GM12878 (cell line): ENCODE results near the gene GRK6. TPM values are rescaled to one million over a fixed set of nuclear protein-coding genes. Genes with fewer than 3 reads are reported as not detected.

ENCODE experiments used
- BCL11A ChIP-seq: IDR thresholded peaks from 2 replicates; pipeline ENCODE4 v1.6.1; 2011; ENCODE audit warnings: low read depth, low read length
- CBX3 ChIP-seq: fragments of 200-600 bp; sonication (generic); IDR thresholded peaks from 2 replicates; pipeline ENCODE4 v1.6.1; 2016; ENCODE audit warnings: low read depth, borderline replicate concordance
- DPF2 ChIP-seq: fragments of 450-650 bp; IDR thresholded peaks from 2 replicates; pipeline ENCODE4 v1.6.1; 2017; ENCODE audit warnings: mild to moderate bottlenecking
- E4F1 ChIP-seq: fragments of 450-650 bp; IDR thresholded peaks from 2 replicates; pipeline ENCODE4 v1.6.1; 2018; ENCODE audit warnings: borderline replicate concordance, mild to moderate bottlenecking; ENCODE audit not compliant: partially characterized antibody
- IKZF2 ChIP-seq, 2 experiments: fragments of 450-650 bp; IDR thresholded peaks; 2 replicates each; pipeline ENCODE4 v1.6.1; 2017; ENCODE audit warnings: mild to moderate bottlenecking in 2 of 2, moderate library complexity in 2 of 2
- KAT2A ChIP-seq: conservative IDR thresholded peaks from 2 replicates; pipeline ENCODE4 v1.6.1; 2011; ENCODE audit warnings: low read depth, low read length; ENCODE audit not compliant: control insufficient read depth
- MTA3 ChIP-seq: IDR thresholded peaks from 2 replicates; pipeline ENCODE4 v1.6.1; 2012; ENCODE audit warnings: low read length, inconsistent platforms, borderline replicate concordance
- POLR2A ChIP-seq: IDR thresholded peaks from 2 replicates; pipeline ENCODE4 v1.6.1; 2011; ENCODE audit warnings: low read depth, mild to moderate bottlenecking, low read length
- POU2F2 ChIP-seq: IDR thresholded peaks from 3 replicates; pipeline ENCODE4 v1.6.1; 2011; ENCODE audit warnings: low read depth, mild to moderate bottlenecking, low read length, borderline replicate concordance
- REST ChIP-seq: IDR thresholded peaks from 2 replicates; pipeline ENCODE4 v1.6.1; 2012; ENCODE audit warnings: mild to moderate bottlenecking, low read depth, low read length
- SMARCA5 ChIP-seq: fragments of 450-650 bp; IDR thresholded peaks from 2 replicates; pipeline ENCODE4 v1.6.1; 2017; ENCODE audit warnings: mild to moderate bottlenecking
- SREBF1 ChIP-seq: IDR thresholded peaks from 2 replicates; pipeline ENCODE4 v1.6.1; 2012; ENCODE audit warnings: mild to moderate bottlenecking, low read length
- STAT1 ChIP-seq: fragments of 450-650 bp; conservative IDR thresholded peaks from 2 replicates; pipeline ENCODE4 v1.6.1; 2014; ENCODE audit warnings: antibody characterized with exemption, mild to moderate bottlenecking
- ZBTB4 ChIP-seq: fragments of 450-650 bp; formaldehyde crosslinking; IDR thresholded peaks from 2 replicates; pipeline ENCODE4 v1.4.0; 2022; ENCODE audit warnings: mild to moderate bottlenecking, moderate library complexity
- ZNF207 ChIP-seq: fragments of 450-650 bp; IDR thresholded peaks from 2 replicates; pipeline ENCODE4 v1.6.1; 2014; ENCODE audit warnings: antibody characterized with exemption, mild to moderate bottlenecking, borderline replicate concordance
- polyA plus RNA-seq, 11 experiments: library from polyadenylated mRNA; depleted of rRNA in 4 of 11; unstranded in 6 of 11; stranded (reverse) in 5 of 11; fragments of >200 nt; fragmentation: Nextera tagmentation in 4 of 11; fragmentation: Illumina TruSeq in 1 of 11; extraction: Ambion mirVana in 4 of 11; extraction: Trizol in 1 of 11; gene quantifications; 1 replicate in 1 of 11; 2 replicates in 10 of 11; pipeline versions ENCODE4 v1.2.1 to v1.2.3, GENCODE V29; 2011 to 2016; ENCODE audit warnings: inconsistent platforms in 2 of 11, missing spikeins in 2 of 11, low read depth in 1 of 11
- total RNA-seq, 4 experiments: library from RNA; depleted of rRNA in 3 of 4; stranded (reverse); fragments of >200 nt in 3 of 4; fragmentation: Illumina TruSeq in 1 of 4; extraction: Trizol in 1 of 4; gene quantifications; 2 replicates each; pipeline versions ENCODE4 v1.2.1 to v1.2.3, GENCODE V29; 2013 to 2021
- TF ChIP-seq, protein P1 (sequence below): IDR thresholded peaks from 2 replicates; pipeline ENCODE4 v1.6.1; 2011; ENCODE audit warnings: low read depth, mild to moderate bottlenecking, low read length, moderate library complexity, borderline replicate concordance; ENCODE audit errors: extremely low read depth

Gene GRK6
- total and polyA plus RNA-seq, 10 of the 15 experiments (the other 5 are each of a cell fraction or from before 2014, with no cell fraction given): 0.79 to 124 (median 41.6) TPM

DNA sequence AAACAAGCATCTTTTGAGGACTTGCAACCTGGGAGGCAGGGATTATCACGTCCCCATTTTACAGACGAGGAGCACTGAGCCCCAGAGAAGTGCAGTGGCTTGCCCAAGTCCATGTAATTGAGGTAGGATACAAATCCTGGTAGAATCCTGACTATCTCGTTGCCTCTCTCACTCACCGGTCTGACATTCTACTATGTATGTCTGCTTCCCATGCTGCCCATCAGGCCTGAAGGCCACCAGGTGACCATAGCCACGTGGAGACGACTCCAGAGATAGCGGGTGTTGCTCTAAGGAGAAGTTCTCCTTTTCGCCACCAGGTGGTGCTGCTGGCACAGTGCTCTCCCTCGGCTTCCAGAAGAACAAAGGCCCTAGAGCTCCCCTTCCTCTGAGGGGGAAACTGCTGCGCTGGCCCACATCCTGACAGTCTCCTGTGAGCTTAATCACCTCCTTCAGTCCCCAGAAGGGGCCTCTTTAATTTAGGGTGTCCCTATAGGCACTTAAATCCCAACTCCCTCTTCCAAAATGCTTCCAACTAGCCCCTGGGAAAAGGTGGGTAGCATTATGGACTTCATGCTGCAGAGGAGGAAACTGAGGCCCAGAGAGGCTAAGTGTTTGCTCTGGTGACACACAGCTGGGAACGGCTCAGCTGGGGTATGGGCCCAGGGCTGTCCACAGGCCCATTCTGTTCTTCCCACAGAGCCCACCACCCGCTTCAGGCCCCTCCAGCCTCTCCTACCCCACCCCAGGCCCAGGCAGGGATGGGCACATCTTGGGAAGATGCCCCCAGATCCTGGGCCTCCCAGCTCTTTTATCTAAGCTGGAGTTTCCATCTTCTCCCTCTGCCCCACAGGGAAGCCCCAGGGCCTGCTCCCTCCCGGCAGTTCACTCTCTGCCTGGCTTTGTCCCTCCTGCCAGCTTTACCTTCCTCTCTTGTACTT lies 35.8 kb upstream of the GRK6 start (continued):
- TF ChIP-seq ZBTB4 (CRISPR knock-in tag) (no peak), ZNF207 (0 out of 2 replicates have a peak, but pooled peaks have one; percentile 43), SMARCA5 (peak; percentile 72; the same call in 1 of the 2 replicates), SREBF1 (no peak), BCL11A (no peak), KAT2A (no peak), IKZF2 (IDR thresholded peaks at IDR 0.05) (no peak), DPF2 (no peak), E4F1 (no peak), POLR2A (no peak), REST (no peak), MTA3 (no peak), STAT1 (no peak), CBX3 (no peak), POU2F2 (peak; percentile 52; the same call in 1 of the 3 replicates)
- TF ChIP-seq, protein P1, sequence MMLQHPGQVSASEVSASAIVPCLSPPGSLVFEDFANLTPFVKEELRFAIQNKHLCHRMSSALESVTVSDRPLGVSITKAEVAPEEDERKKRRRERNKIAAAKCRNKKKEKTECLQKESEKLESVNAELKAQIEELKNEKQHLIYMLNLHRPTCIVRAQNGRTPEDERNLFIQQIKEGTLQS: peak; percentile 45; the same call in 1 of the 2 replicates
